ENCODE measurements around the gene RFX3.

Gene RFX3

DNA sequence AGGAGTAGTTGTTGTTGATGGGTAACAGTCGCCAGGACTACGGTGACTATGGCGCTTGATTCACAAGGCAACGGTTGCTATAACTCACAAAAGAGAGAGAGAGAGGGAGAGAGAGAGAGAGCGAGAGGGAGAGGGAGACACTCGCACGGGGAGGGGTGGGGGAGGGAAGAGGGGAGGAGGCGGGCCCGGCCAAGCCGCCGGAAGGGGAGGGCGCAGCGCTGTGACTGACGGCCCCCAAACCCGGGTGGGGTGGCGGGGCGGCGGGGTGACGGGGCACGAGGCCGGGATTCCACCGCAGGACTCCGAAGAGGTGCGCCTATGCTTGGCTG is at the start of gene RFX3:
Gene RFX3 (minus strand): TSS at position 166 of the 329 bp plus-strand sequence. CDS start 130,413 bp downstream, outside the sequence.
- Mint-ChIP-seq H3K27ac (peak within 1 kb of the TSS; percentile 100), H3K9me3 (no peaks in the 10 kb centered on the region), H3K36me3 (ENCODE audit: low read depth) (peaks cover 32% of the 10 kb centered on the region)

GRCh38 chr9:3571500-3571899 is 45.7 kb upstream of the RFX3 start:
- H3K27me3 Mint-ChIP-seq, result no peaks in the 10 kb centered on the region
- H3K9me3 Mint-ChIP-seq, result no peaks in the 10 kb centered on the region
- H3K4me1 Mint-ChIP-seq (ENCODE audit: low read depth), result peaks cover 7% of the 10 kb centered on the region
- H3K36me3 Mint-ChIP-seq (ENCODE audit: low read depth), result no peaks in the 10 kb centered on the region
- intact Hi-C loops (cut with micrococcal nuclease), result loop anchor here (5.0 kb wide), 1 partner anchor 39 kb away; no protein-coding TSS in a partner anchor
- no peak overlapping the region for H3K27ac Mint-ChIP-seq
- no peak overlapping the region for H3K4me3 Mint-ChIP-seq

More for the DNA sequence above, at the start of gene RFX3:
- intact Hi-C loops (cut with micrococcal nuclease), result loop anchor here (1.0 to 10.0 kb wide), 5 partner anchors 13 to 1149 kb away; partner anchors contain the start of genes CDC37L1 and PUM3
- peak within 1 kb of the TSS; percentile 96 for H3K4me3 Mint-ChIP-seq
- peaks cover 38% of the 10 kb centered on the region for H3K4me1 Mint-ChIP-seq (ENCODE audit: low read depth)
- H3K27me3 Mint-ChIP-seq, result no peaks in the 10 kb centered on the region

DNA sequence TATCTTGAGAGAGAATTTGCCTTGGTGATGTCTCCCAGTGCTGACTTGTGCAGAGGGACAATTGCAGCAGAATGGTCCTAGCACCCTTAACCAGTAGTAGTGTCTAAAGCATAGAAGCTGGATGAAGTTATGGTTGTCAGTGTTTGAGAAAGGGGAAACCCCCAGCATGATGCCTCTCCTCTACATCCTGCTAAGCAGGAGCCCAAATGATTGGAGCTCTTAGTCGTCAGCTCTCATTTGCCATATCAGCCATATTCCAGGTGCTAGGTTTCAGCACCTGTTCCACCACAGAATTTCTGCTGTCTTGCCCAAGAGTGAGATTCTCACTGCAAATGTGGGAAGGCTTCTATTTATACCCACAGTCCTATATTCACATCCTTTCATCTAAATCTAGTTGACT is 43.7 kb upstream of the RFX3 start:
- Mint-ChIP-seq H3K4me3 (no peak overlapping the region), H3K36me3 (ENCODE audit: low read depth) (no peaks in the 10 kb centered on the region), H3K4me1 (ENCODE audit: low read depth) (no peaks in the 10 kb centered on the region), H3K27me3 (no peaks in the 10 kb centered on the region), H3K27ac (no peak overlapping the region), H3K9me3 (no peaks in the 10 kb centered on the region)
- intact Hi-C loops (cut with micrococcal nuclease), result no loop called here

GRCh38 chr9:3567988-3568387 is 42.2 kb upstream of the RFX3 start:
- H3K4me1 Mint-ChIP-seq (ENCODE audit: low read depth), result no peaks in the 10 kb centered on the region
- H3K4me3 Mint-ChIP-seq, result no peak overlapping the region
- intact Hi-C loops (cut with micrococcal nuclease), result no loop called here
- no peaks in the 10 kb centered on the region for H3K27me3 Mint-ChIP-seq
- H3K36me3 Mint-ChIP-seq (ENCODE audit: low read depth), result no peaks in the 10 kb centered on the region
- no peaks in the 10 kb centered on the region for H3K9me3 Mint-ChIP-seq
- no peak overlapping the region for H3K27ac Mint-ChIP-seq

GRCh38 chr9:3553076-3553765 is 27.4 kb upstream of the RFX3 start:
- H3K36me3 Mint-ChIP-seq (ENCODE audit: low read depth), result no peaks in the 10 kb centered on the region

GRCh38 chr9:3549225-3549624 is 23.4 kb upstream of the RFX3 start:
- Mint-ChIP-seq H3K9me3 (no peaks in the 10 kb centered on the region), H3K4me3 (no peak overlapping the region), H3K27me3 (no peaks in the 10 kb centered on the region), H3K27ac (no peak overlapping the region), H3K4me1 (ENCODE audit: low read depth) (no peaks in the 10 kb centered on the region), H3K36me3 (ENCODE audit: low read depth) (no peaks in the 10 kb centered on the region)
- intact Hi-C loops (cut with micrococcal nuclease), result no loop called here

More at GRCh38 chr9:3553076-3553765, 27.4 kb upstream of the RFX3 start:
- intact Hi-C loops (cut with micrococcal nuclease), result no loop called here
- no peaks in the 10 kb centered on the region for H3K9me3 Mint-ChIP-seq
- H3K27ac Mint-ChIP-seq, result no peak overlapping the region
- no peaks in the 10 kb centered on the region for H3K27me3 Mint-ChIP-seq
- H3K4me1 Mint-ChIP-seq (ENCODE audit: low read depth), result no peaks in the 10 kb centered on the region
- no peak overlapping the region for H3K4me3 Mint-ChIP-seq

- no peaks in the 10 kb centered on the region for H3K9me3 Mint-ChIP-seq
- no peaks in the 10 kb centered on the region for H3K4me1 Mint-ChIP-seq (ENCODE audit: low read depth)
- no peaks in the 10 kb centered on the region for H3K36me3 Mint-ChIP-seq (ENCODE audit: low read depth)
- no peak overlapping the region for H3K27ac Mint-ChIP-seq
- H3K27me3 Mint-ChIP-seq, result no peaks in the 10 kb centered on the region
- intact Hi-C loops (cut with micrococcal nuclease), result no loop called here
- no peak overlapping the region for H3K4me3 Mint-ChIP-seq
Observed at GRCh38 chr9:3548648-3549047, 22.8 kb upstream of the RFX3 start.

DNA sequence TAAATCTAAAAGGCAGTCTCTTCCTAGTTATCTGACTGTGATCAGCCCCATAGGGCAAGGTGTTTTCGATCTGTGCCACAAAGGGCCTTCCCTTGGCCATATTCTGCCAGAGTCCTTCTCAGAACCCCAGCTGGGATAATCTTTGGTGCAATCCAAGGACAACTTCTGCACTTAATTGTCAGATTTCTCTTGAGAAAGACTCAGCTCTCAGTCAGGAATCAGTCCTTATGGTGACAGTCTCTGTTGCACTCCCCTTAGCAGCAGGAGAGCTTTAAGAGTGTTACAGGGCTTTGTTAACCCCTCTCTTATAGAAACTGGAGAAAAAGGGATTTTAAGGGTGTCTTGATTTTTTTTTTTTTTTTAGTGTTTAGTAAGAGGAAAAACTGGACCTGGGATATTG is 15.4 kb upstream of the RFX3 start:
- no peaks in the 10 kb centered on the region for H3K4me1 Mint-ChIP-seq (ENCODE audit: low read depth)
- H3K9me3 Mint-ChIP-seq, result no peaks in the 10 kb centered on the region
- H3K4me3 Mint-ChIP-seq, result no peak overlapping the region
- no peaks in the 10 kb centered on the region for H3K36me3 Mint-ChIP-seq (ENCODE audit: low read depth)
- intact Hi-C loops (cut with micrococcal nuclease), result no loop called here
- no peak overlapping the region for H3K27ac Mint-ChIP-seq
- no peaks in the 10 kb centered on the region for H3K27me3 Mint-ChIP-seq

DNA sequence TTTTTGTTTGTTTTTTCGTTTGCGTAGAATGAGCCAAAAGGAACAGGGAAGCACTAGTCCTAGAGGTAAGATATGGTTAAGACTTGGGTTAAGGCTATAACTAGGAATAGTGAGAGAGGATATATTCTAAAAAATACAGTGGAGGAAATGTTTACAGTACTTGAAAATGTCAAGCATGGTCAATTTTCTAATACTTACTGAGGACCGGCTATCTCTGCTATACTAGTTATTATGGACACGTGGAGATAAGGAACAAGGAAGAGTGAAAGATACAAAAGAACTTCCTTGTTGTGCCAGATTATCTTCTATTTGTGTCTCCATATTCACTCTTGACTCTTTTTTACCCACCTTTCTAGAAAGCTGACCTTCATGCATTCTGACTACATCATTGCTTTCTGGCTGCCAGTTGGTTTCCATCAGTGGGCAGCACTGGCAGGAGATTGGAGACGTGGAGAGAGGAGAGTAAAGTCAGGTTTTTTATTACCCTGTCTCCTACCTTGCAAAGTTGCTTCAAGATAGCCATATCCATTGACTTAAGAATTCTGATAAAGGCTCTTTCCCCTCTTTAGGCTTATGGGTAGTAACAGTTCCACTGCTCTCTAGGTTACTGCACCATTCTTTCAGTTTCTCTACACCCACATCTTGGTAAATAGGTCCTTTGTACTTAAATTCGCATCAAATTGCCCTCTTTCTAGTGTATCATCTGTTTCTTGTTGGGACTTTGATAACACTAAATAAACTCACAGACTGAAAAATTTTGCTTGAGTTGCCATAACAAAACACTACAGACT is 9.0 kb upstream of the RFX3 start:
- Mint-ChIP-seq H3K4me3 (no peak overlapping the region), H3K4me1 (ENCODE audit: low read depth) (no peaks in the 10 kb centered on the region), H3K27ac (no peak overlapping the region), H3K27me3 (no peaks in the 10 kb centered on the region), H3K9me3 (no peaks in the 10 kb centered on the region), H3K36me3 (ENCODE audit: low read depth) (peaks cover 8% of the 10 kb centered on the region)
- intact Hi-C loops (cut with micrococcal nuclease), result loop anchor here (5.0 kb wide), 1 partner anchor 37 kb away; no protein-coding TSS in a partner anchor

GRCh38 chr9:3532158-3532557 is 6.4 kb upstream of the RFX3 start:
- H3K4me3 Mint-ChIP-seq, result no peak overlapping the region
- intact Hi-C loops (cut with micrococcal nuclease), result loop anchor here (5.0 kb wide), 1 partner anchor 40 kb away; no protein-coding TSS in a partner anchor
- no peaks in the 10 kb centered on the region for H3K27me3 Mint-ChIP-seq
- no peak overlapping the region for H3K27ac Mint-ChIP-seq
- H3K9me3 Mint-ChIP-seq, result no peaks in the 10 kb centered on the region
- peaks cover 12% of the 10 kb centered on the region for H3K36me3 Mint-ChIP-seq (ENCODE audit: low read depth)
- peaks cover 18% of the 10 kb centered on the region for H3K4me1 Mint-ChIP-seq (ENCODE audit: low read depth)

DNA sequence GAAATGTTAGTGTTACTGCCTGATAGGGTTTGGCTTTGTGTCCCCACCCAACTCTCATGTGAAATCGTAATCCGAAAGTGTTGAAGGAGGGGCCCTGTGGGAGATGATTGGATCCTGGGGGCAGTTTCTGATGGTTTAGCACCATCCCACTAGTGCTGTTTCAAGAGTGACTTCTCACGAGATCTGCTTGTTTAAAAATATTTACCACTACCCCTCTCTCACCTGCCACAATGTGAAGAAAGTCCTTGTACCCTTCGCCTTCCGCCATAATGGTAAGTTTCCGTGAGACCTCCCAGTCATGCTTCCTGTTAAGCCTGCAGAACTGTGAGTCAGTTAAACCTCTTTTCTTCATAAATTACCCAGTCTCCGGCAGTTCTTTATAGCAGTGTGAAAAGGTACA is 2.6 kb upstream of the RFX3 start:
- H3K4me3 Mint-ChIP-seq, result peak overlapping the region; percentile 66
- peaks cover 36% of the 10 kb centered on the region for H3K4me1 Mint-ChIP-seq (ENCODE audit: low read depth)

GRCh38 chr9:3526997-3527940 is 1.5 kb upstream of the RFX3 start:
- Mint-ChIP-seq H3K27me3 (no peaks in the 10 kb centered on the region), H3K36me3 (ENCODE audit: low read depth) (peaks cover 32% of the 10 kb centered on the region), H3K4me3 (peak overlapping the region; percentile 96), H3K9me3 (no peaks in the 10 kb centered on the region), H3K27ac (peak overlapping the region; percentile 100), H3K4me1 (ENCODE audit: low read depth) (peaks cover 38% of the 10 kb centered on the region)
- intact Hi-C loops (cut with micrococcal nuclease), result loop anchor here (5.0 to 10.0 kb wide), 4 partner anchors 60 to 1148 kb away; partner anchors contain the start of genes CDC37L1 and PUM3

More for the DNA sequence above, 2.6 kb upstream of the RFX3 start:
- Mint-ChIP-seq H3K27me3 (no peaks in the 10 kb centered on the region), H3K36me3 (ENCODE audit: low read depth) (peaks cover 32% of the 10 kb centered on the region), H3K9me3 (no peaks in the 10 kb centered on the region), H3K27ac (peak overlapping the region; percentile 100)
- intact Hi-C loops (cut with micrococcal nuclease), result loop anchor here (5.0 to 10.0 kb wide), 4 partner anchors 61 to 1146 kb away; partner anchors contain the start of genes CDC37L1 and PUM3

Measured in dendritic cell treated with granulocyte-macrophage colony-stimulating factor and Interleukin-4, amounts not matched to agents 40 ng/mL and 50 ng/mL, for 4 days (primary cell).